Psoas muscle (tissue), 8 donors: ENCODE results near the gene FABP2. TPM values are rescaled to one million over a fixed set of nuclear protein-coding genes. Genes with fewer than 3 reads are reported as not detected.

Source experiments
- ATAC-seq, 4 donors: fragments of 200-7000 bp; cut with Tn5 transposase; one replicate each; pipeline ENCODE4 v1.9.1; 2020; ENCODE audit warnings: moderate library complexity in 3 of 4, mild to moderate bottlenecking in 2 of 4
- DNase-seq, 2 donors: peaks; one replicate each; pipeline ENCODE4 v3.0.0-alpha.2; 2020
- H3K27ac ChIP-seq: fragments of 200-600 bp; one replicate; pipeline ENCODE4 v1.8.0; 2022
- H3K27me3 ChIP-seq, 3 donors: fragments of 200-600 bp in 1 of 3; one replicate each; pipeline versions ENCODE4 v1.6.1 to v1.8.0; 2013 to 2022; ENCODE audit warnings: low read length in 2 of 3, mild to moderate bottlenecking in 2 of 3, moderate library complexity in 1 of 3; ENCODE audit not compliant: insufficient read depth in 3 of 3
- H3K36me3 ChIP-seq, 2 donors: fragments of 200-600 bp in 1 of 2; one replicate each; pipeline versions ENCODE4 v1.6.1 to v1.8.0; 2013 to 2022; ENCODE audit warnings: low read depth in 1 of 2, mild to moderate bottlenecking in 1 of 2, moderate library complexity in 1 of 2; ENCODE audit not compliant: insufficient read depth in 1 of 2
- H3K4me1 ChIP-seq: fragments of 200-600 bp; one replicate; pipeline ENCODE4 v1.8.0; 2022
- H3K4me3 ChIP-seq: fragments of 200-600 bp; one replicate; pipeline ENCODE4 v1.8.0; 2022; ENCODE audit warnings: mild to moderate bottlenecking
- H3K9me3 ChIP-seq: fragments of 200-600 bp; one replicate; pipeline ENCODE4 v1.8.0; 2022
- CTCF ChIP-seq: fragments of 200-600 bp; IDR thresholded peaks from one replicate; pipeline ENCODE4 v1.8.0; 2022; ENCODE audit warnings: antibody characterized with exemption
- WGBS, 3 donors: extraction: QIAGEN DNeasy Blood & Tissue Kit; methylation state at CpG; one replicate each; pipeline versions ENCODE4 v1.1.6 to v1.1.7; 2013; 5-methylcytosine and 5-hydroxymethylcytosine counted together
- intact Hi-C, 2 donors: fragments of 100-400 bp; cut with DNase I; formaldehyde crosslinking; loops; one replicate each; pipeline versions ENCODE4 v1.11.0 to v1.14.2; 2022
- polyA plus RNA-seq, 3 donors: library from polyadenylated mRNA; stranded (reverse); fragments of 200-250 nt; gene quantifications; one replicate each; pipeline ENCODE4 v1.2.3, GENCODE V29; 2013
- total RNA-seq, 4 donors: library from RNA; stranded (reverse); fragmentation: NEBNext Ultra II Directional in 2 of 4; extraction: Animal tissue kit (Norgen Biotek cat#: 25700) in 2 of 4; gene quantifications; one replicate each; pipeline versions ENCODE4 v1.2.1 to v1.2.4, GENCODE V29; 2021 to 2023
- donor health status: healthy with polysubstance abuse.
- donor health status: DM: no; HTN: no; CAD: no; lungs with moderate emphysema.
- donor health status: Bipolar disorder and iron deficiency.
- donor health status: healthy.
- donor health status: DM: yes; HTN: yes; CAD: no.
- donor health status: DM: no; HTN: no; CAD: no.
- donor health status: DM: no; HTN: no; CAD: no.
- donor health status: DM: yes; HTN: yes; CAD: no.

The FABP2 gene
- total and polyA plus RNA-seq, 7 donors: 0.04 to 0.26 TPM; not detected in 5

- TF ChIP-seq CTCF: no peak
- intact Hi-C loops: no loop called here
- WGBS, 3 donors: 66 to 76% (median 69%) methylated on average over 2 of the region's 2 CpGs
- no peaks in the 10 kb centered on the region for H3K27me3 ChIP-seq
- H3K36me3 ChIP-seq: no peaks in the 10 kb centered on the region
- no peaks in the 10 kb centered on the region for H3K4me1 ChIP-seq
- no peak for ATAC-seq
- no peak for DNase-seq
- H3K4me3 ChIP-seq: no peak overlapping the region
- H3K27ac ChIP-seq: no peak overlapping the region
- H3K9me3 ChIP-seq: no peaks in the 10 kb centered on the region
These were observed 6.8 kb upstream of the FABP2 start for GRCh38 chr4:119328695-119329094.

GRCh38 chr4:119317990-119318389 is 3.9 kb downstream of the FABP2 start:
- H3K4me1 ChIP-seq: no peaks in the 10 kb centered on the region
- no peaks in the 10 kb centered on the region for H3K36me3 ChIP-seq
- H3K27ac ChIP-seq: no peak overlapping the region
- no peaks in the 10 kb centered on the region for H3K9me3 ChIP-seq
- intact Hi-C loops: loop anchor here (5.0 to 10.0 kb wide), 2 partner anchors 174 to 307 kb away; partner anchors contain the start of gene PDE5A (in 1 of the 2)
- no peak for TF ChIP-seq CTCF
- no peaks in the 10 kb centered on the region for H3K27me3 ChIP-seq
- 63 to 73% (median 72%) methylated on average over 2 of the region's 2 CpGs for WGBS, 3 donors
- no peak overlapping the region for H3K4me3 ChIP-seq
- ATAC-seq: no peak
- DNase-seq: no peak

- H3K9me3 ChIP-seq: no peaks in the 10 kb centered on the region
- DNase-seq: no peak
These were observed 6.9 kb downstream of the FABP2 start for GRCh38 chr4:119315036-119315435.

DNA sequence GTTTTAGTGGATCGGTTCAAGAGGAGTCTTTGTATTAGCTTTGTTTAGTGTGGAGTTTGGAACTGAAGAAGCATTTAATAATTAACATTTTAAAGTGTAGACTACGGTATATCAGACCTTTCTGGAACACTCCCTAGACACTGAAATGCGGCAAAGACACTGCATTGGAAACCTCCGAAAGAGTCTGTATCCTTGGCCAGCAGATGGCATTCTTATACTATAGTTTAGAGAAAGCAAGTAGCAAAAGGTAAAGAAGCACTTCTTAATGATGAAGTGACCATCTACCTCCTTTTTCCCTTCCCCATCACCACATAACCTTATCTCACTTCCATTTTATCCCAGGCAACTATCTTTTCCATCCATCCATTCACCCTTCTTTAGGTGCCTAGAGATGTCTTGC is 7.6 kb downstream of the FABP2 start:
- Histone ChIP-seq H3K4me1 (no peaks in the 10 kb centered on the region), H3K9me3 (no peaks in the 10 kb centered on the region), H3K27me3 (no peaks in the 10 kb centered on the region), H3K4me3 (no peak overlapping the region), H3K27ac (no peak overlapping the region), H3K36me3 (no peaks in the 10 kb centered on the region)
- intact Hi-C loops: loop anchor here (5.0 to 10.0 kb wide), 2 partner anchors 310 to 313 kb away; partner anchors contain the start of gene PDE5A (in 2 of the 2)
- peak; percentile 48 for TF ChIP-seq CTCF
- peak in 2 of 4 donors; percentile 64 to 78 for ATAC-seq
- WGBS, 3 donors: 20 to 32% (median 21%) methylated on average over 4 of the region's 4 CpGs
- DNase-seq: no peak

More at GRCh38 chr4:119315036-119315435, 6.9 kb downstream of the FABP2 start:
- WGBS, 3 donors: 72 to 81% (median 75%) methylated on average over 2 of the region's 2 CpGs
- H3K36me3 ChIP-seq: no peaks in the 10 kb centered on the region
- no peak for TF ChIP-seq CTCF
- no peak overlapping the region for H3K27ac ChIP-seq
- no peak for ATAC-seq
- no peaks in the 10 kb centered on the region for H3K4me1 ChIP-seq
- intact Hi-C loops: loop anchor here (5.0 to 10.0 kb wide), 2 partner anchors 177 to 310 kb away; partner anchors contain the start of gene PDE5A (in 1 of the 2)
- H3K27me3 ChIP-seq: no peaks in the 10 kb centered on the region
- H3K4me3 ChIP-seq: no peak overlapping the region

- TF ChIP-seq CTCF: no peak
- no peaks in the 10 kb centered on the region for H3K9me3 ChIP-seq
- no peaks in the 10 kb centered on the region for H3K27me3 ChIP-seq
- DNase-seq (no peak), ATAC-seq (no peak)
- H3K27ac ChIP-seq: no peak overlapping the region
- no peaks in the 10 kb centered on the region for H3K36me3 ChIP-seq
- no peak overlapping the region for H3K4me3 ChIP-seq
- H3K4me1 ChIP-seq: no peaks in the 10 kb centered on the region
- intact Hi-C loops: loop anchor here (5.0 to 10.0 kb wide), 2 partner anchors 312 to 314 kb away; partner anchors contain the start of gene PDE5A (in 2 of the 2)
These were observed 8.7 kb downstream of the FABP2 start for GRCh38 chr4:119313237-119313636.
